K562 (cell line): ENCODE measurements around the gene KLKB1. TPM values are rescaled to one million over a fixed set of nuclear protein-coding genes. Genes with fewer than 3 reads are reported as not detected.

Experiments used
- CCAR2 ChIP-seq: fragments of 200-400 bp; formaldehyde crosslinking; IDR thresholded peaks from 2 replicates; pipeline ENCODE4 v1.6.1; 2017; ENCODE audit warnings: mild to moderate bottlenecking, low read depth, low read length
- CHD2 ChIP-seq: IDR thresholded peaks from 2 replicates; pipeline ENCODE4 v1.6.1; 2011; ENCODE audit warnings: low read depth, low read length
- CTBP1 ChIP-seq: fragments of 450-650 bp; IDR thresholded peaks from 2 replicates; pipeline ENCODE4 v1.6.1; 2016; ENCODE audit warnings: borderline replicate concordance
- HDGF ChIP-seq: fragments of 450-650 bp; IDR thresholded peaks from 2 replicates; pipeline ENCODE4 v1.6.1; 2016
- MEIS2 ChIP-seq: fragments of 450-650 bp; IDR thresholded peaks from 2 replicates; pipeline ENCODE4 v1.6.1; 2014; ENCODE audit warnings: mild to moderate bottlenecking; ENCODE audit not compliant: partially characterized antibody
- NR2C1 ChIP-seq, 2 experiments: fragments of 450-650 bp; IDR thresholded peaks; 2 replicates each; pipeline ENCODE4 v1.6.1; 2017; ENCODE audit warnings: mild to moderate bottlenecking in 2 of 2, antibody characterized with exemption in 1 of 2, inconsistent platforms in 1 of 2, missing compliant biosample characterization in 1 of 2, missing genetic modification characterization in 1 of 2
- PCBP1 ChIP-seq: fragments of 200-400 bp; formaldehyde crosslinking; IDR thresholded peaks from 2 replicates; pipeline ENCODE4 v1.6.1; 2018; ENCODE audit warnings: mild to moderate bottlenecking, low read depth, low read length; ENCODE audit not compliant: poor library complexity, severe bottlenecking
- PURB ChIP-seq: sonication (generic); formaldehyde crosslinking; IDR thresholded peaks from 2 replicates; pipeline ENCODE4 v1.9.0; 2021; ENCODE audit warnings: low read depth, mild to moderate bottlenecking, missing genetic modification reagents
- ZNF174 ChIP-seq: fragments of 250-450 bp; sonication (Bioruptor Pico); IDR thresholded peaks from 2 replicates; pipeline ENCODE4 v1.4.0; 2020; ENCODE audit warnings: mild to moderate bottlenecking
- ZNF311 ChIP-seq: fragments of 250-450 bp; sonication (Bioruptor Pico); IDR thresholded peaks from 2 replicates; pipeline ENCODE4 v1.4.0; 2020; ENCODE audit warnings: mild to moderate bottlenecking, moderate library complexity
- ZNF79 ChIP-seq: fragments of 250-450 bp; sonication (Bioruptor Pico); IDR thresholded peaks from 2 replicates; pipeline ENCODE4 v1.4.0; 2020; ENCODE audit warnings: low read depth, mild to moderate bottlenecking, moderate library complexity
- ZNF830 ChIP-seq: fragments of 250-450 bp; sonication (Bioruptor Pico); IDR thresholded peaks from 2 replicates; pipeline ENCODE4 v1.5.0; 2021; ENCODE audit warnings: mild to moderate bottlenecking
- polyA plus RNA-seq, 8 experiments: library from polyadenylated mRNA; depleted of rRNA in 4 of 8; stranded (reverse) in 5 of 8; unstranded in 3 of 8; fragments of >200 nt; fragmentation: Nextera tagmentation in 2 of 8; fragmentation: Illumina TruSeq in 1 of 8; extraction: Ambion mirVana in 2 of 8; extraction: Trizol in 1 of 8; gene quantifications; 2 replicates each; pipeline versions ENCODE4 v1.2.1 to v1.2.3, GENCODE V29; 2011 to 2014; ENCODE audit warnings: inconsistent platforms in 1 of 8, missing spikeins in 1 of 8
- total RNA-seq, 7 experiments: library from RNA; depleted of rRNA in 6 of 7; stranded (reverse); fragments of >200 nt in 6 of 7; fragmentation: Illumina TruSeq in 2 of 7; extraction: Trizol in 2 of 7; gene quantifications; 2 replicates each; pipeline versions ENCODE4 v1.2.1 to v1.2.3, GENCODE V29; 2011 to 2021; ENCODE audit warnings: low replicate concordance in 1 of 7
- TF ChIP-seq, protein P1 (sequence below), 2 experiments: fragments of 450-650 bp; IDR thresholded peaks; 2 replicates each; pipeline ENCODE4 v1.6.1; 2018; ENCODE audit warnings: mild to moderate bottlenecking in 2 of 2, low read depth in 1 of 2; ENCODE audit not compliant: partially characterized antibody in 2 of 2
- TF ChIP-seq, protein P2 (sequence below): fragments of 250-450 bp; sonication (Bioruptor Pico); IDR thresholded peaks from 2 replicates; pipeline ENCODE4 v1.4.0; 2020
- TF ChIP-seq, protein P3 (sequence below): fragments of 250-450 bp; sonication (Bioruptor Pico); IDR thresholded peaks from 2 replicates; pipeline ENCODE4 v1.8.0; 2021; ENCODE audit warnings: borderline replicate concordance, mild to moderate bottlenecking, moderate library complexity; ENCODE audit not compliant: poor library complexity, severe bottlenecking
- TF ChIP-seq, protein P4 (sequence below): fragments of 450-650 bp; formaldehyde crosslinking; IDR thresholded peaks from 2 replicates; pipeline ENCODE4 v1.4.0; 2020; ENCODE audit warnings: mild to moderate bottlenecking, mixed read lengths
- TF ChIP-seq, protein P5 (sequence below): fragments of 450-650 bp; IDR thresholded peaks from 2 replicates; pipeline ENCODE4 v1.7.0; 2016; ENCODE audit warnings: borderline replicate concordance

Gene KLKB1
- total and polyA plus RNA-seq, 9 of the 15 experiments (the other 6 are each of a cell fraction or from before 2014, with no cell fraction given) = 0.27 TPM; not detected in 8

DNA sequence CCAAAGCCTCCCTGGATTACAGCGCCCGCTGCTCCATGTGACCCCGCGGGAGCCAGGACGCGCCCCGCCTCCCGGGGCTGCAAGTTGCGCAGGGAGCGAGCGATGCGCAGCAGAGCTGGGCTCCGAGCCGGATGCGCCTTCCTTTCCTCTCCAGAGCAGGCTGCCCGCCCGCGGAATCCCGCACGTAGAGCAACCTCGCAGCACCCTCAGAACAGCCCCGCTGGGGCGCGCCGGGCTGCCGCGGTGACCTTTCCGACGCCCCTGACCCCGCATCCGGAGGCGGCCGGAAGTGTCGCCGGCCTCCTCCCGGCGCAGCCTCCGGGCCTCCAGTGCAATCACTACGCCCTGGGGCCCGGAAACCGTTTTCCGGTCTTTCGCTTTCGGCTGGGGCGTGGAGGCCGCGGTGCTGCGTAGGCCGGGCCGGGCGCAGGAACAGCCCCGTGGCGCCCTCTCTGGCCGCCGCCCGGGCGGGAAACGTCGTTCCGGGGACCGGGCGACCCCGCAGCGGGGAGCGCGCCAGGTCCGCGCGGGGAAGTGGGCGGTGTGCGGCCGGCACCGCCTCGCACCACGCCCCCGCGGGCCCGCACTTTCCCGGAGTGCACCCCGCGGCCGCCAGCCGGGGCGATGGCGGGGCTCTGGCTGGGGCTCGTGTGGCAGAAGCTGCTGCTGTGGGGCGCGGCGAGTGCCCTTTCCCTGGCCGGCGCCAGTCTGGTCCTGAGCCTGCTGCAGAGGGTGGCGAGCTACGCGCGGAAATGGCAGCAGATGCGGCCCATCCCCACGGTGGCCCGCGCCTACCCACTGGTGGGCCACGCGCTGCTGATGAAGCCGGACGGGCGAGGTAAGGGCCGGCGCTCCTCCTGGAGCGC is 35.9 kb upstream of the KLKB1 start, which contains the start of gene CYP4V2 (continued):
- TF ChIP-seq ZNF311 (CRISPR knock-in tag) (no peak), CCAR2 (no peak), ZNF174 (CRISPR knock-in tag) (no peak), PCBP1 (peak; percentile 80), CTBP1 (peak; percentile 92), NR2C1 (IDR thresholded peaks at IDR 0.05) (peak; percentile 92), NR2C1 (tag; IDR thresholded peaks at IDR 0.05) (peak; percentile 94), HDGF (no peak), CHD2 (no peak), ZNF79 (no peak), MEIS2 (no peak), PURB (CRISPR knock-in tag) (no peak), ZNF830 (CRISPR knock-in tag) (peak; percentile 23; the same call in 1 of the 2 replicates)
- TF ChIP-seq, protein P1, sequence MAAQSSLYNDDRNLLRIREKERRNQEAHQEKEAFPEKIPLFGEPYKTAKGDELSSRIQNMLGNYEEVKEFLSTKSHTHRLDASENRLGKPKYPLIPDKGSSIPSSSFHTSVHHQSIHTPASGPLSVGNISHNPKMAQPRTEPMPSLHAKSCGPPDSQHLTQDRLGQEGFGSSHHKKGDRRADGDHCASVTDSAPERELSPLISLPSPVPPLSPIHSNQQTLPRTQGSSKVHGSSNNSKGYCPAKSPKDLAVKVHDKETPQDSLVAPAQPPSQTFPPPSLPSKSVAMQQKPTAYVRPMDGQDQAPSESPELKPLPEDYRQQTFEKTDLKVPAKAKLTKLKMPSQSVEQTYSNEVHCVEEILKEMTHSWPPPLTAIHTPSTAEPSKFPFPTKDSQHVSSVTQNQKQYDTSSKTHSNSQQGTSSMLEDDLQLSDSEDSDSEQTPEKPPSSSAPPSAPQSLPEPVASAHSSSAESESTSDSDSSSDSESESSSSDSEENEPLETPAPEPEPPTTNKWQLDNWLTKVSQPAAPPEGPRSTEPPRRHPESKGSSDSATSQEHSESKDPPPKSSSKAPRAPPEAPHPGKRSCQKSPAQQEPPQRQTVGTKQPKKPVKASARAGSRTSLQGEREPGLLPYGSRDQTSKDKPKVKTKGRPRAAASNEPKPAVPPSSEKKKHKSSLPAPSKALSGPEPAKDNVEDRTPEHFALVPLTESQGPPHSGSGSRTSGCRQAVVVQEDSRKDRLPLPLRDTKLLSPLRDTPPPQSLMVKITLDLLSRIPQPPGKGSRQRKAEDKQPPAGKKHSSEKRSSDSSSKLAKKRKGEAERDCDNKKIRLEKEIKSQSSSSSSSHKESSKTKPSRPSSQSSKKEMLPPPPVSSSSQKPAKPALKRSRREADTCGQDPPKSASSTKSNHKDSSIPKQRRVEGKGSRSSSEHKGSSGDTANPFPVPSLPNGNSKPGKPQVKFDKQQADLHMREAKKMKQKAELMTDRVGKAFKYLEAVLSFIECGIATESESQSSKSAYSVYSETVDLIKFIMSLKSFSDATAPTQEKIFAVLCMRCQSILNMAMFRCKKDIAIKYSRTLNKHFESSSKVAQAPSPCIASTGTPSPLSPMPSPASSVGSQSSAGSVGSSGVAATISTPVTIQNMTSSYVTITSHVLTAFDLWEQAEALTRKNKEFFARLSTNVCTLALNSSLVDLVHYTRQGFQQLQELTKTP (IDR thresholded peaks at IDR 0.05; ENCODE audit: low read depth in 1 of 2, partially characterized antibody in 2 of 2) = no peak
- TF ChIP-seq, protein P2, sequence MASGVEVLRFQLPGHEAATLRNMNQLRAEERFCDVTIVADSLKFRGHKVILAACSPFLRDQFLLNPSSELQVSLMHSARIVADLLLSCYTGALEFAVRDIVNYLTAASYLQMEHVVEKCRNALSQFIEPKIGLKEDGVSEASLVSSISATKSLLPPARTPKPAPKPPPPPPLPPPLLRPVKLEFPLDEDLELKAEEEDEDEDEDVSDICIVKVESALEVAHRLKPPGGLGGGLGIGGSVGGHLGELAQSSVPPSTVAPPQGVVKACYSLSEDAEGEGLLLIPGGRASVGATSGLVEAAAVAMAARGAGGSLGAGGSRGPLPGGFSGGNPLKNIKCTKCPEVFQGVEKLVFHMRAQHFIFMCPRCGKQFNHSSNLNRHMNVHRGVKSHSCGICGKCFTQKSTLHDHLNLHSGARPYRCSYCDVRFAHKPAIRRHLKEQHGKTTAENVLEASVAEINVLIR = peak; percentile 56; the same call in 1 of the 2 replicates
- TF ChIP-seq, protein P3, sequence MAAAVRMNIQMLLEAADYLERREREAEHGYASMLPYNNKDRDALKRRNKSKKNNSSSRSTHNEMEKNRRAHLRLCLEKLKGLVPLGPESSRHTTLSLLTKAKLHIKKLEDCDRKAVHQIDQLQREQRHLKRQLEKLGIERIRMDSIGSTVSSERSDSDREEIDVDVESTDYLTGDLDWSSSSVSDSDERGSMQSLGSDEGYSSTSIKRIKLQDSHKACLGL (CRISPR knock-in tag) = no peak
- TF ChIP-seq, protein P4, sequence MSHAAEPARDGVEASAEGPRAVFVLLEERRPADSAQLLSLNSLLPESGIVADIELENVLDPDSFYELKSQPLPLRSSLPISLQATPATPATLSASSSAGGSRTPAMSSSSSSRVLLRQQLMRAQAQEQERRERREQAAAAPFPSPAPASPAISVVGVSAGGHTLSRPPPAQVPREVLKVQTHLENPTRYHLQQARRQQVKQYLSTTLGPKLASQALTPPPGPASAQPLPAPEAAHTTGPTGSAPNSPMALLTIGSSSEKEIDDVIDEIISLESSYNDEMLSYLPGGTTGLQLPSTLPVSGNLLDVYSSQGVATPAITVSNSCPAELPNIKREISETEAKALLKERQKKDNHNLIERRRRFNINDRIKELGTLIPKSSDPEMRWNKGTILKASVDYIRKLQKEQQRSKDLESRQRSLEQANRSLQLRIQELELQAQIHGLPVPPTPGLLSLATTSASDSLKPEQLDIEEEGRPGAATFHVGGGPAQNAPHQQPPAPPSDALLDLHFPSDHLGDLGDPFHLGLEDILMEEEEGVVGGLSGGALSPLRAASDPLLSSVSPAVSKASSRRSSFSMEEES (CRISPR knock-in tag) = no peak
- TF ChIP-seq, protein P5, sequence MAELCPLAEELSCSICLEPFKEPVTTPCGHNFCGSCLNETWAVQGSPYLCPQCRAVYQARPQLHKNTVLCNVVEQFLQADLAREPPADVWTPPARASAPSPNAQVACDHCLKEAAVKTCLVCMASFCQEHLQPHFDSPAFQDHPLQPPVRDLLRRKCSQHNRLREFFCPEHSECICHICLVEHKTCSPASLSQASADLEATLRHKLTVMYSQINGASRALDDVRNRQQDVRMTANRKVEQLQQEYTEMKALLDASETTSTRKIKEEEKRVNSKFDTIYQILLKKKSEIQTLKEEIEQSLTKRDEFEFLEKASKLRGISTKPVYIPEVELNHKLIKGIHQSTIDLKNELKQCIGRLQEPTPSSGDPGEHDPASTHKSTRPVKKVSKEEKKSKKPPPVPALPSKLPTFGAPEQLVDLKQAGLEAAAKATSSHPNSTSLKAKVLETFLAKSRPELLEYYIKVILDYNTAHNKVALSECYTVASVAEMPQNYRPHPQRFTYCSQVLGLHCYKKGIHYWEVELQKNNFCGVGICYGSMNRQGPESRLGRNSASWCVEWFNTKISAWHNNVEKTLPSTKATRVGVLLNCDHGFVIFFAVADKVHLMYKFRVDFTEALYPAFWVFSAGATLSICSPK = no peak
